Activated effector memory CD4-positive, alpha-beta T cell treated with Interleukin-2 at 50 U/mL for 16 hours (primary cell): ENCODE results near the gene NAGS.
"Not testable (repeated sequence)": the region's sequence is repeated elsewhere in the genome, so short reads cannot be mapped to it uniquely, and the experiment has no call there.

Source experiments
- DNase-seq: peaks from one replicate; pipeline ENCODE4 v3.0.0-alpha.2; 2020

NAGS gene

DNA sequence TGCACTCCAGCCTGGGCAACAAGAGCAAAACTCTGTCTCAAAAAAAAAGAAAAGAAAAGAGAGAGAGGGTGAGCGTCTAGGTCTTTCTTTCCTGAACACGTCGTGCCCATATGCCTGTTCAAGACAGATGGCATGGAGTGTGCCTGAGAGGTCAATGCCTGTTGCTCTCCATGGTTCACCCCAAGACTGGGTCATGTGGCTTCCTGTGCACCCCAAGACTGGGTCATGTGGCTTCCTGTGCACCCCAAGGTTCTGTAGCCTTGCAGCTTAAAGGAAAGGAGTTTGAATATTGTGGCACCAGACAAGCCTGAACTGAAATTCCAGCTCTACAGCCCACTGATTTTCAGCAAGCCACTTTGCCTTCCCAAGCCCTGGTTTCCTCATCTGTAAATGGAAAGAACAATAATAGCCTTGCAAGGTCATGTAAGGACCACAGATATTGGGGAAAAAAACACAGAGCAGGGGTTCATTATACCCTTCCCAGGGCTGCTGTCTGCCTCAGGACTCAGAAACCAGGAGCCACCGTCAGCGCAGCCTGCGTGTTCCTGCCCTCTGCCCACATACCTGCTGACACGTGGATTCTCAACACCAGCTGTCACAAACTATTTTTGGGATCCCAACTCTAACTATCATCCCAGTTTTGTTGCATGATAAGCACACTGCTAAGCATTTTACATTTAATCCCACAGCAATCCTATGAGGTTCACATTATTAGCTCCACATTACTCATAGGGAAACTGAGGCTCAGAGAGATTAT is 18.0 kb upstream of the NAGS start:
- no peak for DNase-seq

DNA sequence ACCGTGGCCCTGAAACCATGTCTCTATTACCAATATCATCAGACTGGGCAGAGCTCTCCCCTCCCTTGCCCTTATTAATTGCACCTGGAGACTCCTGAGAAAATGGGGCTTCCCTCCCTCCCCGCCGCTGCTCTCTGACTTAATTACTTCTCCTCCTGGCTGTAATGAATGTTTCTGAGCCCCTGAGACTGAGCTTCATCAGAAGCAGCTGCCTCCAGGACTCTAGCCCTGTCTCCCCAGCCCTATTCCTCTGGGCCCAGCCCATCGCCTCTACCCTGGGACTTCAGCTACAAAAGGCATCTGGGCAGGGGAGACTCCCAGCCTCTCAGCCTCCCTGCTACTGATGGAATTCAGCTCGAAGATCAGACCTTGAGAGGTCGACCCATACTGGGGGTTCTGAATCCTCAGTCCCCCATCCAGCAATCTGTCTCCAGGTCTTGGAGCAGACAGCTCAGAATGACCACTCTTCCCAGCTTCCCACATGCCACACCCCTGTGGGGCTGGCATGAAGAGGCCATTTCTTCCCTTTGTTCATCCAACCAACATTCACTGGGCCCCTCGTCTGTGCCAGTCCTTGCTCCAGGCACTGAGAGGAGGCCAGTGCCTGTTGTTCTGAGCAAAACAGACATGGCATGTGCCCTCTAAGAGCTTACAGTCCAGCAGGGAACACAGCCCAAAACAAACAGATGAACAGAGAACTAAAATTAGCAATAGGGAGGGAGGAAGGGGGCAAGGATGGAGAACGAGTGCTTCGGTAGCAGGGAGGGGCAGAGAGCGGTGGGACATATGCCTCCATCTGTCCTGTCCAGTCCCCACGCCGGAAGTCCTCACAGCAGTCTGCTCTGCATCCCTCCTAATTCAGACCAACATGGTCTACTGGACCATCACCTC is 17.0 kb upstream of the NAGS start:
- no peak for DNase-seq

DNA sequence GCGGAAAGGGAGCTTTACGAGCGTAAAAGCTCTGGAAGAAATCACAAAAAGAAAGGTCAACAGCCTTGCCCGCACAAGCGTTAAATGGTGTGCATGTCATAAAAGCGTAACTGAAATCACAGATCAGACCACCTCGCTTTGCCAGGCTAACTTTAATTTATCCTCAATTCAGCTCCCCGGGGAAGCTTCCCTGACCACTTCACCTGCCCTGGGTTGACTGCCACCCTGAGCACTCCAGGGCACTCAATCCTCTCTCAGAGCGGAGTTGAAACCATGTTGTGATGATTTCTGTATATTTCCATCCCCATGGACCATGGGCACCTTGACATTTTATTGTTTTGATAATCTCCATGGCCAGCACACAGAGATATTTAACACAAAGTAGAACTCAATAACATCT is 16.1 kb upstream of the NAGS start:
- DNase-seq, result no peak

DNA sequence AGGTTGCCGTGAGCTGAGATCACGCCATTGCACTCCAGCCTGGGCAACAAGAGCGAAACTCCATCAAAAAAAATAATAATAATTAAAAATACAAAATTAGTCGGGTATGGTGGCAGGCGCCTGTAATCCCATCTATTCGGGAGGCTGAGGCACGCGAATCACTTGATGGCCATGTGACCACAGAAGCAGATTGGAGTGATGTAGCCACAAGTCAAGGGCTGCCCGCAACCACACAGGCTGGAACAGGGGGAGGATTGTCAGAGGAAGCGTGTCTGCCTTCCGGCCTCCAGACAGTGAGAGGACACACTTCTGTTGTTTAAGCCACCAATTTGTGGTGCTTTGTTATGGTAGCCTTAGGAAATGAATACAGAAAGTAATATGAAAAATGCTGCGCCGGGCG is 11.8 kb upstream of the NAGS start:
- DNase-seq, result no peak

DNA sequence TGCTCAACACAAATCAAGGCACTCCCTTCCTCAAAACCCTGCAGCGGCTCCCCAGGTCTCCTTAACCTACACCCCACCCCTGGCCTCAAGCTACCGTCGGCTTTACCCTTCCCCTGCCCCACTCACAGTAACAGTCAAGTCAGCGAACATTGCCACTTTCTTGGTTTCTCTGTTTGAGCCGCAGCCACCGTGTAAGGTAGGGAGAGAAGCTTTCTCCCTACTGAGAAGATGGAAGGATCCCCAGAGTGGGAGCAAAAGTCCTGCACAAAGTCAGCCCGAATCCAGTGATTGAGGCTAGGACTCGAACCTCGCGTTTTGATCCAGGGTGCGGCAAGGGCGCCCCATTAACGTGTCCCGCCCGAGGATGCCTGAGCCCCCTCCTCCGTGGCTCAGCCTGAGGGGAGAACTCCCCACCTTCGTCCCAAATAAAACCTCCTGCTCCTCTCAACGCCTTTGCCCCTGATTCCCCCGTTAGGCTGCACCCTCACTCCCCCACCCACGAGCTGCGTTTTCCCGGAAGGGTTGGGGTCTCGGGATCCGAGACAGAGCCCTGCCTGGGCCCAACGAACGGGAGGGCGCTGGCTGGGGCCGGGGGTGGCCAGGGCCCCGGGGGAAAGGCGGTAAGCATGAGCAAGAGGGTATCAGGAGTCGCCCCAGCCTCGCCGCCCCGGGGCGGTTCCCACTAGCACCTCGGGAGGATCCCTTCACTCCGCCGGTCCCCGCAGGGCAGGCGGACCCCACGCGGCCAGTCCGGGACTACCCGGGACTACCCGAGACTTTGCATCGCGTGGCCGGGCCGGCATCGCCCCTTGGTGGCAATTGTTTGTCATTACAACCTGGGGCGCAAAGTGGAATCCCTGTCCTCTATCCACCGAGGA is 9.9 kb upstream of the NAGS start:
- DNase-seq, result peak; percentile 45

DNA sequence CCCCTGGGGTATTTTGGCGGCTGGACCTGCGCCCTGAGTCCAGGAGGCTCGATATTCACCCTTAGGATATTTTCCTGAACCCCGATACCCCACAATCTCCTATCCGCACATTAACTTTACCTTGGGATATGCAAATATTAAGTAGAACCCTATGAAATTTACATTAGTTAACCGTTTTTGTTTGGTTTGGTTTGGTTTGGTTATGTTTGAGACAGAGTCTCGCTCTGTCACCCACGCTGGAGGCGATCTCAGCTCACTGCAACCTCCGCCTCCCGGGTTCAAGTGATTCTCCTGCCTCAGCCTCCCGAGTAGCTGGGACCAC is 9.3 kb upstream of the NAGS start:
- DNase-seq, result no peak

DNA sequence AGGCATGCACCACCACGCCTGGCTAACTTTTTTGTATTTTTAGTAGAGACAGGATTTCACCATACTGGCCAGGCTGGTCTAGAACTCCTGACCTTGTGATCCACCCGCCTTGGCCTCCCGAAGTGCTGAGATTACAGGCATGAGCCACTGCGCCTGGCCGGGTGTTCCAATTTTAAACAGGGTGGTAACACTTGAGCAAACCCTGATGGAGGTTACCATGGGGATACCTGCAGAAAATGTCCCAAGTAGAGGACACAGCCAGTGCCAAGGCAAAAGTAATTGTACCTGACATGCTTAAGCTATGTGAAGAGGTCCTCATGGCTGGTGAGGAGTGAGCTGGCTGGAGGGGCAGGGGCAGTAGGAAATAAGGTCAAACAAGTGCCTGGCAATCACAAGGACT is 7.2 kb upstream of the NAGS start:
- DNase-seq, result not testable (repeated sequence)

DNA sequence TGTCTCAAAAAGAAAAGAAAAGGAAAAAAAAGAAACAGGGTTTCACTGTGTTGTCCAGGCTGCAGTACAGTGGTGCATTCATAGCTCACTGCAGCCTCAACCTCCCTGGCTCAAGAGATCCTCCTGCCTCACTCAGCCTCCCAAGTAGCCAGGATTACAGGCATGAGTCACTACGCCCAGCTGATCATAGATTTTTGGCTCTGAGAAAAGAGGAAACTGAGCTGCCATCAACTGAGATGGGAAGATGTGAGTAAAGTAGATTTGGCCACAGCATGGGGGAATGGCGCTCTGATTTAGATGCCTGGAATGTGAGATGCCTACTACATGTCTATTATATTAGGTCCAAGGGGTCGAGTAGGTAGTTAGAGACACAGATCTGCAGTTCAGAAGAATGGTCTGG is 5.9 kb upstream of the NAGS start:
- DNase-seq, result no peak

DNA sequence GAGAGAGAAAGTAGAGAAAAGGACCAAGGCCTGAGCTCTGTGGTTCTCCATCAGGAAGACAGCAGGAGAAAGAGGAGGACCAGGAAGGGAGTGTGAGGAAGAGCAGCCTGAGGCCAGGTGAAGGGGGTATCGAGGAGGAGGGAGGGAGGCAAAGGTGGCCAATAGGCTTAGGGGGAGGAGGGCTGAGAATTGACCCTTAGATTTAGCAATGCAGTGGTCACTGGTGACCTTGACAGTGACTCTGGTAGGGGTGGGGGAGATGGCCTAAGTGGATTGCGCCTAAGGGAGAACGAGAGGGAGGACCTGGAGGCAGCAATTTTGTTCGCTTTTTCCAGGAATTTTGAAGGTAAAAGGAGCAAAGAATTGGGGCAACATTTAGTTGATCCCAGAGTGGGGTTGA is 5.4 kb upstream of the NAGS start:
- DNase-seq, result no peak

DNA sequence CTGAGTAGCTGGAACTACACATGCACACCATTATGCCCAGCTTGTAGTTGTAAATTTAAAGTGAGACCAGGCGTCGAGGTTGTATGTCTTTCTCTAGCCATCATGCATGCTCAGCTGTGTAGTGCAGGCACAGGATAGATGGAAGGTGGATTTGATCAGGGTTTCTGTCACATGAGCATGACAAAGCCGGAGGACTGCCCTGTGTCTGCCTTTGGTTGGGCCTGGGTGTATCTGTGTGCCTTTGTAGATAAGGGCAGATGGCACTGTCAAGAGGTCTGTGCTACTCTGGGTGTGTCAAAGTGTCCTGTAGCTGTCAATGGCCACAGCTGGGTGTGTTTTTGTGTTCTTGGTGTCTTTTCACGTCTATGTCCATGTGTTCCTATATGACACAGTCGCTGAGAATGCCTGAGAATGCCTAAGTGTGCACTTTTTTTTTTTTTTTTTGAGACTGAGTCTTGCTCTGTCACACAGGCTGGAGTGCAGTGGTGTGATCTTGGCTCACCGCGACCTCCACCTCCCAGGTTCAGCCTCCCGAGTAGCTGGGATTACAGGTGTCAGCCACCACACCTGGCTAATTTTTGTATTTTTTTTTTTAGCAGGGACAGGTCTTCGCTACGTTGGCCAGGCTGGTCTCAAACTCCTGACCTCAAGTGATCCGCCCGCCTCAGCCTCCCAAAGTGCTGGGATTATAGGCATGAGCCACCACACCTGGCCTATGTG is 4.1 kb upstream of the NAGS start:
- no peak for DNase-seq

DNA sequence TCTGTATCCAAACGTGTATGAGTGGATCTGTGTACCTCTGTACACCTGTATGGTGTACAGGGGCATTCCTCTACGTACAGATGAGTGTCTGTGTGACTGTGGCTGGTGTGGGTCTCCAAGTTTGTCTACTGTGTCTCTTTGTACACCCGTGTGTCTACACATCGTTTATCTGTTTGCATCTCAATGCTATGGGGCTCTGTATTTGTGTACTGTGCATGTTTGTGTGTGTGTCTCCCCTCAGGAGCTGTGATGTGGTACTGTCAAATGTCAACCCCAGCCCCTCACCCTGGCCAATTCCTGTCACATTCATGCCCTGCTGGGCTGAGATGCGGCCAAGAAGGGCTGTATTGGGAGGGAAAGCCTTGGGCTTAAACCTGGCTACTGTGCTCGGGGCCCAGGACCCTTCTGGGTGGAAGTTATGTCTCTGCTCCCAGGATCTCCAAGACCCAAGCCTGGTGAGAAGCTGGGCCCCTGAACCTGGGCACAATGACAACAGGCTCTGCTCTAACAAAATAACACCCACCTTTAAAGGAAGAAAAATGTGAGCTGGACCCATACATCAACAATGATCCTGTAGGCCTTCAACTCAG is 3.5 kb upstream of the NAGS start:
- DNase-seq, result no peak

DNA sequence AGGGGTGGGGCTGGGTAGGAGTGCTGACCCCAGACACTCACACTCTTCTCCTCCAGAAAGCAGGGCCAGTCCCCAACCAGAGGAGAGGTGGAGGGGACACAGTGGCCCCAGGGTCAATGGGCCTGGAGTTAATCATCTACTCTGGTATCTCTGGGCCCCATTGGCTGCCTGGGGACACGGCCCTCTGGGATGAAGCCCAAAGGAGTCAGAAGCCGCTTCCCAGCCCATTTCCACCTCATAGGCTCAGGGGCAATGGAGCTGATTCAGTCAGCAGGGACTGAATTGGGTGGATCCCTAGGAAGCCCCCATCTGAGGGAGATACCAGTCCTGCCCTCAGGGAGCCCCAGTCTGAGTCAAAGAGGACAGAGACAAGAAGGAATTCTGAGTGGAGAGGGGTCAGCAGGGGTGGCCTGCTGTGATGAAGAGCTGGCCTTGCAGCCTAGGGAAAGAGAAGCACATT is 2.9 kb upstream of the NAGS start:
- no peak for DNase-seq

DNA sequence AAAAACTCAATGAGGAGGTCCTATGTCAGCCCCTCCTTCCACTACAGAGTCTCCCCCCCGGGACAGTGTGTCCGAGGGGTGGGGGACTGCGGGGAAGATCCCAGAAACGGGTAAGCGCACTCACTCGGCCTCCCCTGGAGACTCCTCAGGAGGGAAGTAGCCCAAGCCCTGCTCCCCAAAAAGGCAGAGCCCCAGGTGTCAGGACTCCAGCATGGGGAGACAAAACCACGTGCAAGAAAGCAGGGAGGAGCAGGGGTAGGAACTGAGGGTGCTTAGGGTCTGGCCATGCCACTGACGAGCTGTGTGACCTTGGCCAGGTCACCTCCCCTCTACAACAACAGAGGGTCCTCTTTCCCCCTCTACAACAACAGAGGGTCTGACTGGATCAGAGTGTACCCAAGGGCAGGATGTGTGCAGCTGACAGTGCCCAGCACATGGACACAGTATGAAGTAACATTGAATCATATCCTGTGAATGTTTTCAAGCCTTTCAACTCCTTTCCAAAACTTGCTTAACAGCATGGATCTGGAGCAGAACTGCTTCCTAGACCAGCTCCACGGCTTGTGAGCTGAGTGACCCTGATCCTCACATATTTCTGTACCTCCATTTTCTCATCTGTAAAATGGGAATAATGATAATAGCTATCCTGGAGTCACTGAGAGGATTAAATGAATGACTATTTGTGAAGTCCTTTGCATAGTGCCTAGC is 2.1 kb upstream of the NAGS start:
- DNase-seq, result no peak

DNA sequence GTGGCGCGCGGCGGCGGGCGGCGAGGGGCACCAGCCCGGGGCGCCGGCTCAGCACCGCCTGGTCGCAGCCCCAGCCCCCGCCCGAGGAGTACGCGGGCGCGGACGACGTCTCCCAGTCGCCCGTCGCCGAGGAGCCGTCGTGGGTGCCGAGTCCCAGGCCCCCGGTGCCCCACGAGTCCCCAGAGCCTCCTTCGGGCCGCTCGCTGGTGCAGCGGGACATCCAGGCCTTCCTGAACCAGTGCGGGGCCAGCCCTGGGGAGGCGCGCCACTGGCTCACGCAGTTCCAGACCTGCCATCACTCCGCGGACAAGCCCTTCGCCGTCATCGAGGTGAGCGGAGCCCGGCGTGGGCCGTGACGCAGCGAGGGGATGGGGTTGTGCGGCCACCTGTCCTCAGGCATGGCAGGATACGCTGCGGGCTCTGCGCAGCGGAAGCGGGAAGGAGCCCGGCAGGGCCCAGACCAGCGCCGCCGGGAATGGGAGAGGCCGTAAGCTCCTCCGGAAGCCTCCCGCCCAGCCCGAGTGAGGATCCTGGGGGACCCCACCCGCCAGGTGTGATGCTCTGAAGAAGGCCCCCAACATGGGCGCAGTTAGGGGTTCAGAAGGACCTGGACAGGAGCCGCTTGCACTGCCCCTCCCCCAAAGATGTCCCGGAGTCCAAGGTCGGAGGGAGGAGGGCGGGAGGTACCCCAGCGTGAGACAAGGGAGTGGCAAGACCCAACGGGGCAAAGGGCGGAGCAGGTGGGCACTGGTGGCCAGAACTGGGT is 522 bp downstream of the NAGS start:
- no peak for DNase-seq

DNA sequence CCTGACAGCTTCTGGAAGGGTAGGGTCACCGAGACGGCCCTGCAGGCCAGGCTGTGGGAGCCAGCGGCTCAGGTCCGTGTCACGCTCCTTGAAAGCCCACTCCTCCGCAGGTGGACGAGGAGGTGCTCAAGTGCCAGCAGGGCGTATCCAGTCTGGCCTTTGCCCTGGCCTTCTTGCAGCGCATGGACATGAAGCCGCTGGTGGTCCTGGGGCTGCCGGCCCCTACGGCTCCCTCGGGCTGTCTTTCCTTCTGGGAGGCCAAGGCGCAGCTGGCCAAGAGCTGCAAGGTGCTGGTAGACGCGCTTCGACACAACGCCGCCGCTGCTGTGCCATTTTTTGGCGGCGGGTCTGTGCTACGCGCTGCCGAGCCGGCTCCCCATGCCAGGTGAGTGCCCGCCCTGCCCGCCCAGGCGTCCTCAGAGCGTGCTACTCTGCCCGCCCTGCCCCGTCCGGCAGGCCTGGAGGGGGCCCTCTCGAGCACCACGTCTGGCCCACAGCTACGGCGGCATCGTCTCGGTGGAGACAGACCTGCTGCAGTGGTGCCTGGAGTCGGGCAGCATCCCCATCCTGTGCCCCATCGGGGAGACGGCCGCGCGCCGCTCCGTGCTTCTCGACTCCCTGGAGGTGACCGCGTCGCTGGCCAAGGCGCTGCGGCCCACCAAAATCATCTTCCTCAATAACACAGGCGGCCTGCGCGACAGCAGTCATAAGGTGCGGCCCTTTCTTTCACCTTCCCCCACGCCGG is 1.3 kb downstream of the NAGS start:
- DNase-seq, result peak; percentile 34

DNA sequence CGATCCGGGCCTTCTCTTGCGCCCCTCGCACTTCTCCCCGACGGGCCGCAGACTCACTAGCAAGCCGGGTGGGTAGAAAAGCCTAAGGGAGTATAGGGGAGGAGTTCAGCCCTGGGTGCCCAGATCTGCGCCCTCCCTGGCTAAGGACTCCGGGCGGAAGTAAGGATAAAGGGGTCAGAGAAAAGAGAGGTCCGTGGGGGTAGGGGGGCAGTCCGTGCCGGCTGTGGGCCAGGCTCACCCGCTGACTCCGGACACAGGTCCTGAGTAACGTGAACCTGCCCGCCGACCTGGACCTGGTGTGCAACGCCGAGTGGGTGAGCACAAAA is 1.8 kb downstream of the NAGS start:
- DNase-seq, result no peak

DNA sequence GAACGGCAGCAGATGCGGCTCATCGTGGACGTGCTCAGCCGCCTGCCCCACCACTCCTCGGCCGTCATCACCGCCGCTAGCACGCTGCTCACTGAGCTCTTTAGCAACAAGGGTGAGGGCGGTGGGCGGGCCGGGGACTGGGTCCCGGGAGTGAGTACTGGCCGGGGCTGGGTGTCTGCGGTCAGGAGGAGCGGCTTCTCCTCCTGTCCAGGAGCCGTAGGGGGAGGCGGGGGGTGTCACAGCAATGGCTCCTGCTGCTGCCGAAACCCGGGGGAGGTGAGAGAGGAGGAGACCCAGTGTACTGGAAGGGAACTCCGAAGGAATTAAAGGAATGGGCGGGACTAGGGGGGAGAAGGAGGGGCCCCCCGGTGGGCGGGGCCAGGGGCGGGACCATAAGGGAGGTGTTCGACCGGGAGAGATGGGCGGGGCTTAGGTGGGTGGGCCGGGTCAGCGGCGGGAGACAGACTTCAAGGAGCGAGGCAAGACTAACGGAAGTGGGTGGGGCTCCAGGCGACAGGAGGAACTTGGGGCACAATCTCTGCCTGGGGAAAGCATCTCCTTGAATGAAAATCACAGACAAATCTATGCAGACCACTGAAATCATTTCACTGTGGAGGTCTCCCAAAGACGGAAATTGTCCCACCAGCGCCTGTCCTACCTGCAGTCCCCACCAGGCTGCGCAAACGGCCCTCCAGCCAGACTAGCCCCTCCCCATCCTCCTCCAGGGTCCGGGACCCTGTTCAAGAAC is 2.4 kb downstream of the NAGS start:
- peak; percentile 97 for DNase-seq

DNA sequence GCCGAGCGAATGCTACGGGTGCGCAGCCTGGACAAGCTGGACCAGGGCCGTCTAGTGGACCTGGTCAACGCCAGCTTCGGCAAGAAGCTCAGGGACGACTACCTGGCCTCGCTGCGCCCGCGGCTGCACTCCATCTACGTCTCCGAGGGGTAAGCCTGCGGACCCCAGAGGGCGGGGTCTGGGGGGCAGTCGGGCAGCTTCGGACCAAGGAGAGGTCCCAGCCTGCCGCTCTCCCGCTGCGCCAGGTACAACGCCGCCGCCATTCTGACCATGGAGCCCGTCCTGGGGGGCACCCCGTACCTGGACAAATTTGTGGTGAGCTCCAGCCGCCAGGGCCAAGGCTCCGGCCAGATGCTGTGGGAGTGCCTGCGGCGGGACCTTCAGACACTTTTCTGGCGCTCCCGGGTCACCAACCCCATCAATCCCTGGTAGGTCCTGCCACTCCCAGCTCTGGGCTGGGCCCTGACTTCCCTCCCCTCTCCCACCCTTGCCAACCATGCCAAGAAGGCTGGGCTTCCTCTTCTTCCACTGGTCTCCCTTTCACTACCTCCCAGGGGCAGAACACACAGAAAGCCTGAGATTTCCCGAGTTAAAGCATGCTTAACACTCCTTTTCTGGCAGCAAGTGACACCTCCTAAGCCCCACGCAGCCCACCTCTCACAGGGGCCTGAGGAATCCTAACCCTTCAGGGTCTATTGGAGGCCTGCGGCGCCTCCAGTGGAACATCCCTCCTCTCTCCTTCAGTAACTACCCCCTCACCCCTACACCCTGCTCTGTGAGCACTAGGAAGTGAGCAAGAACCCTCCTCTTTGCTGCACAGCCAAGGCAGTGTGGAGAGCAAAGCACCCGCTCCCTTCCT is 3.2 kb downstream of the NAGS start:
- DNase-seq, result no peak
